GM12878 (cell line): ENCODE measurements around the gene TTC32. TPM values are rescaled to one million over a fixed set of nuclear protein-coding genes. Genes with fewer than 3 reads are reported as not detected.

Source experiments
- BHLHE40 ChIP-seq, 2 experiments: fragments of 450-650 bp in 1 of 2; IDR thresholded peaks; 2 replicates each; pipeline ENCODE4 v1.6.1; 2011 to 2017; ENCODE audit warnings: low read depth in 2 of 2, borderline replicate concordance in 1 of 2, improper control_type of control experiment in 1 of 2, low read length in 1 of 2, mild to moderate bottlenecking in 1 of 2
- ELK1 ChIP-seq: IDR thresholded peaks from 2 replicates; pipeline ENCODE4 v1.6.1; 2012; ENCODE audit warnings: low read depth, low read length, improper control_type of control experiment
- GABPA ChIP-seq: IDR thresholded peaks from 2 replicates; pipeline ENCODE4 v1.6.1; 2014; ENCODE audit warnings: antibody characterized with exemption, low read depth, mild to moderate bottlenecking, inconsistent platforms
- HDGF ChIP-seq: fragments of 450-650 bp; IDR thresholded peaks from 2 replicates; pipeline ENCODE4 v1.6.1; 2016; ENCODE audit warnings: antibody characterized with exemption
- MLLT1 ChIP-seq: fragments of 450-650 bp; IDR thresholded peaks from 2 replicates; pipeline ENCODE4 v1.6.1; 2016; ENCODE audit warnings: mild to moderate bottlenecking
- PBX3 ChIP-seq: IDR thresholded peaks from 2 replicates; pipeline ENCODE4 v1.6.1; 2011; ENCODE audit warnings: mild to moderate bottlenecking, low read depth, low read length, moderate library complexity; ENCODE audit not compliant: insufficient replicate concordance
- RAD21 ChIP-seq: IDR thresholded peaks from 2 replicates; pipeline ENCODE4 v1.6.1; 2011; ENCODE audit warnings: mild to moderate bottlenecking, low read depth, low read length, moderate library complexity; ENCODE audit not compliant: insufficient read depth
- RELB ChIP-seq: fragments of 450-650 bp; IDR thresholded peaks from 2 replicates; pipeline ENCODE4 v1.6.1; 2017; ENCODE audit warnings: low read depth, mild to moderate bottlenecking, moderate library complexity
- SUPT20H ChIP-seq: IDR thresholded peaks from 2 replicates; pipeline ENCODE4 v1.6.1; 2011; ENCODE audit warnings: low read depth, mild to moderate bottlenecking, low read length, moderate library complexity, borderline replicate concordance; ENCODE audit not compliant: control insufficient read depth
- TARDBP ChIP-seq: IDR thresholded peaks from 2 replicates; pipeline ENCODE4 v1.6.1; 2016; ENCODE audit warnings: borderline replicate concordance
- WRNIP1 ChIP-seq: IDR thresholded peaks from 2 replicates; pipeline ENCODE4 v1.6.1; 2011; ENCODE audit warnings: low read depth, low read length, improper control_type of control experiment, borderline replicate concordance
- polyA plus RNA-seq, 11 experiments: library from polyadenylated mRNA; depleted of rRNA in 4 of 11; unstranded in 6 of 11; stranded (reverse) in 5 of 11; fragments of >200 nt; fragmentation: Nextera tagmentation in 4 of 11; fragmentation: Illumina TruSeq in 1 of 11; extraction: Ambion mirVana in 4 of 11; extraction: Trizol in 1 of 11; gene quantifications; 1 replicate in 1 of 11; 2 replicates in 10 of 11; pipeline versions ENCODE4 v1.2.1 to v1.2.3, GENCODE V29; 2011 to 2016; ENCODE audit warnings: inconsistent platforms in 2 of 11, missing spikeins in 2 of 11, low read depth in 1 of 11
- total RNA-seq, 4 experiments: library from RNA; depleted of rRNA in 3 of 4; stranded (reverse); fragments of >200 nt in 3 of 4; fragmentation: Illumina TruSeq in 1 of 4; extraction: Trizol in 1 of 4; gene quantifications; 2 replicates each; pipeline versions ENCODE4 v1.2.1 to v1.2.3, GENCODE V29; 2013 to 2021

TTC32 gene
- total and polyA plus RNA-seq, 10 of the 15 experiments (the other 5 are each of a cell fraction or from before 2014, with no cell fraction given): 11.1 to 30.0 (median 19.7) TPM

- TF ChIP-seq ELK1: no peak
- no peak for TF ChIP-seq RAD21
- no peak for TF ChIP-seq HDGF
- no peak for TF ChIP-seq PBX3
- TF ChIP-seq MLLT1: no peak
- no peak for TF ChIP-seq SUPT20H
- no peak for TF ChIP-seq GABPA
- no peak for TF ChIP-seq WRNIP1
- no peak for TF ChIP-seq BHLHE40 (IDR thresholded peaks at IDR 0.05; ENCODE audit: borderline replicate concordance in 1 of 2, low read depth in 2 of 2, low read length in 1 of 2)
- TF ChIP-seq TARDBP: no peak
- no peak for TF ChIP-seq RELB
Measured at GRCh38 chr2:19866771-19867170, 35.0 kb downstream of the TTC32 start (continued).
